Measurements from ENCODE around the gene UBAP1. TPM values are rescaled to one million over a fixed set of nuclear protein-coding genes. Genes with fewer than 3 reads are reported as not detected.

The UBAP1 gene
- total and polyA plus RNA-seq, 2 donors (not counting 1 experiment from before 2014, with no cell fraction given), result 20.4 to 27.0 TPM

GRCh38 chr9:34143116-34143515 is 35.7 kb upstream of the UBAP1 start:
- TF ChIP-seq CTCF (IDR thresholded peaks at IDR 0.05) (no peak), EZH2 (IDR thresholded peaks at IDR 0.05; ENCODE audit: borderline replicate concordance, insufficient read depth, low read depth, low read length, poor library complexity, severe bottlenecking) (no peak)
- Histone ChIP-seq H3K27me3 (replicated peaks in 1 of 4; ENCODE audit: control extremely low read depth in 1 of 4, control insufficient read depth in 3 of 4, insufficient read depth in 4 of 4, low read length in 3 of 4) (peaks cover 0 to 62% (median 24%) of the 10 kb centered on the region in 4 experiments), H3K79me2 (ENCODE audit: control insufficient read depth, insufficient read depth, low read length) (no peaks in the 10 kb centered on the region), H3K4me1 (ENCODE audit: control insufficient read depth in 2 of 2, insufficient read depth in 2 of 2, low read length in 2 of 2) (no peaks in the 10 kb centered on the region), H3K9me3 (ENCODE audit: control extremely low read depth in 1 of 3, control insufficient read depth in 2 of 3, insufficient read depth in 1 of 3, low read length in 2 of 3) (peaks cover 0 to 6% (median 0%) of the 10 kb centered on the region in 3 donors), H4K20me1 (ENCODE audit: control insufficient read depth, insufficient read depth, low read length, poor library complexity, severe bottlenecking) (no peaks in the 10 kb centered on the region), H3K27ac (ENCODE audit: low read length in 2 of 2) (no peak overlapping the region), H3K9ac (ENCODE audit: low read length) (no peak overlapping the region), H2AFZ (ENCODE audit: insufficient read depth, low read depth, low read length, poor library complexity, severe bottlenecking) (no peak overlapping the region), H3K4me2 (replicated peaks; ENCODE audit: low read depth, low read length, poor library complexity, severe bottlenecking) (no peak overlapping the region), H3K4me3 (ENCODE audit: control extremely low read depth in 1 of 5, extremely low read depth in 1 of 5, insufficient read depth in 1 of 5, low read depth in 2 of 5, low read length in 4 of 5) (no peak overlapping the region), H3K36me3 (replicated peaks in 1 of 2; ENCODE audit: control extremely low read depth in 1 of 2, control insufficient read depth in 1 of 2, extremely low read depth in 1 of 2, insufficient read depth in 2 of 2, low read length in 1 of 2) (no peaks in the 10 kb centered on the region)
- intact Hi-C loops (cut with micrococcal nuclease), result no loop called here
- Mint-ChIP-seq H3K27ac (peak overlapping the region; percentile 17), H3K4me1 (no peaks in the 10 kb centered on the region), H3K27me3 (peaks cover 53% of the 10 kb centered on the region), H3K9me3 (ENCODE audit: insufficient read depth) (no peaks in the 10 kb centered on the region), H3K4me3 (no peak overlapping the region)
- no CpG with 5 or more reads among the region's 2 CpGs for WGBS (ENCODE audit: insufficient coverage)
- ATAC-seq (ENCODE audit: low read depth), result no peak
- no peak for DNase-seq
- CTCF ChIA-PET, result interaction anchor here (0.6 kb wide), 1 partner anchor 45 kb away, joined by 3 read pairs; no protein-coding TSS in a partner anchor
- POLR2A ChIA-PET, result interaction anchor here (0.5 kb wide), 1 partner anchor 56 kb away, joined by 3 read pairs; no protein-coding TSS in a partner anchor

- Histone ChIP-seq H3K27ac (ENCODE audit: low read length in 2 of 2) (no peak overlapping the region), H4K20me1 (ENCODE audit: control insufficient read depth, insufficient read depth, low read length, poor library complexity, severe bottlenecking) (no peaks in the 10 kb centered on the region), H3K9me3 (ENCODE audit: control extremely low read depth in 1 of 3, control insufficient read depth in 2 of 3, insufficient read depth in 1 of 3, low read length in 2 of 3) (peaks cover 0 to 12% (median 0%) of the 10 kb centered on the region in 3 donors), H3K4me1 (ENCODE audit: control insufficient read depth in 2 of 2, insufficient read depth in 2 of 2, low read length in 2 of 2) (no peaks in the 10 kb centered on the region), H3K79me2 (ENCODE audit: control insufficient read depth, insufficient read depth, low read length) (no peaks in the 10 kb centered on the region), H3K9ac (ENCODE audit: low read length) (no peak overlapping the region), H2AFZ (ENCODE audit: insufficient read depth, low read depth, low read length, poor library complexity, severe bottlenecking) (no peak overlapping the region), H3K4me2 (replicated peaks; ENCODE audit: low read depth, low read length, poor library complexity, severe bottlenecking) (no peak overlapping the region), H3K4me3 (ENCODE audit: control extremely low read depth in 1 of 5, extremely low read depth in 1 of 5, insufficient read depth in 1 of 5, low read depth in 2 of 5, low read length in 4 of 5) (no peak overlapping the region), H3K27me3 (replicated peaks in 1 of 4; ENCODE audit: control extremely low read depth in 1 of 4, control insufficient read depth in 3 of 4, insufficient read depth in 4 of 4, low read length in 3 of 4) (peaks cover 0 to 67% (median 23%) of the 10 kb centered on the region in 4 experiments), H3K36me3 (replicated peaks in 1 of 2; ENCODE audit: control extremely low read depth in 1 of 2, control insufficient read depth in 1 of 2, extremely low read depth in 1 of 2, insufficient read depth in 2 of 2, low read length in 1 of 2) (no peaks in the 10 kb centered on the region)
- Mint-ChIP-seq H3K9me3 (ENCODE audit: insufficient read depth) (no peaks in the 10 kb centered on the region), H3K27me3 (peaks cover 50% of the 10 kb centered on the region), H3K27ac (no peak overlapping the region), H3K4me3 (no peak overlapping the region), H3K4me1 (no peaks in the 10 kb centered on the region)
- ATAC-seq (ENCODE audit: low read depth), result no peak
- no peak for DNase-seq
- intact Hi-C loops (cut with micrococcal nuclease), result no loop called here
- ChIA-PET POLR2A (no interaction called here), CTCF (no interaction called here)
- 71% methylated on average over 3 of the region's 3 CpGs for WGBS (ENCODE audit: insufficient coverage)
- no peak for TF ChIP-seq EZH2 (IDR thresholded peaks at IDR 0.05; ENCODE audit: borderline replicate concordance, insufficient read depth, low read depth, low read length, poor library complexity, severe bottlenecking)
- TF ChIP-seq CTCF (IDR thresholded peaks at IDR 0.05), result no peak
These were observed 33.7 kb upstream of the UBAP1 start for GRCh38 chr9:34145165-34145564.

All from B cell (primary cell).